Activated CD8-positive, alpha-beta T cell treated with anti-CD3 and anti-CD28 coated beads for 36 hours (primary cell): Measurements from ENCODE around the gene POU2F1. TPM values are rescaled to one million over a fixed set of nuclear protein-coding genes. Genes with fewer than 3 reads are reported as not detected.
A peak's percentile ranks its signal among the peaks of the same experiment; 100 is the strongest.

Experiments used
- ATAC-seq: fragments of 200-7000 bp; cut with Tn5 transposase; one replicate; pipeline ENCODE4 v1.10.0; 2021; ENCODE audit warnings: mild to moderate bottlenecking, moderate library complexity
- CTCF ChIA-PET: fragments of 350-600 bp; sonication (Branson Sonifier 250); formaldehyde crosslinking; loops from one replicate; lab custom pipeline; 2021; ENCODE audit warnings: antibody characterized with exemption; lab: Charles Lee
- POLR2A ChIA-PET: fragments of 350-600 bp; sonication (Branson Sonifier 250); formaldehyde crosslinking; loops from one replicate; lab custom pipeline; 2021; ENCODE audit warnings: antibody characterized with exemption; lab: Charles Lee
- DNase-seq: peaks from one replicate; pipeline ENCODE4 v3.0.0-alpha.2; 2020
- H3K27ac Mint-ChIP-seq: one replicate; pipeline ENCODE4 v1.8.0; 2021; ENCODE audit warnings: mild to moderate bottlenecking, mixed read lengths
- H3K27me3 Mint-ChIP-seq: one replicate; pipeline ENCODE4 v1.8.0; 2021; ENCODE audit warnings: mixed read lengths
- H3K36me3 Mint-ChIP-seq: one replicate; pipeline ENCODE4 v1.8.0; 2021; ENCODE audit warnings: low read depth, mixed read lengths
- H3K4me1 Mint-ChIP-seq: one replicate; pipeline ENCODE4 v1.8.0; 2021; ENCODE audit warnings: low read depth, mixed read lengths
- H3K4me3 Mint-ChIP-seq: one replicate; pipeline ENCODE4 v1.8.0; 2021; ENCODE audit warnings: mild to moderate bottlenecking, moderate library complexity, mixed read lengths
- H3K9me3 Mint-ChIP-seq: one replicate; pipeline ENCODE4 v1.8.0; 2021; ENCODE audit warnings: mixed read lengths
- CTCF ChIP-seq: fragments of 200-600 bp; IDR thresholded peaks from one replicate; pipeline ENCODE4 v1.8.0; 2022; ENCODE audit warnings: antibody characterized with exemption, mild to moderate bottlenecking
- intact Hi-C: fragments of 100-400 bp; cut with micrococcal nuclease; formaldehyde crosslinking; loops from one replicate; pipeline ENCODE4 v1.10.0; 2022
- total RNA-seq, 2 experiments: library from RNA; stranded (reverse); gene quantifications; one replicate each; pipeline ENCODE4 v1.2.3, GENCODE V29; 2021

Gene POU2F1
- total RNA-seq, 2 experiments from 2014 or later = 23.6 to 24.2 TPM

- no peak for TF ChIP-seq CTCF
- H3K27ac Mint-ChIP-seq = peak overlapping the region; percentile 91
- peaks cover 82% of the 10 kb centered on the region for H3K4me1 Mint-ChIP-seq
- POLR2A ChIA-PET = interaction anchor here (0.8 to 2.9 kb wide), 19 partner anchors 9 to 184 kb away, joined by 3 to 50 read pairs (median 6); partner anchors contain the start of gene CD247
- H3K9me3 Mint-ChIP-seq = no peaks in the 10 kb centered on the region
- H3K36me3 Mint-ChIP-seq = peaks cover 52% of the 10 kb centered on the region
- DNase-seq (no peak), ATAC-seq (no peak)
- CTCF ChIA-PET = interaction anchor here (0.9 to 2.8 kb wide), 12 partner anchors 9 to 224 kb away, joined by 3 to 24 read pairs (median 6); partner anchors contain the start of gene CD247
- H3K27me3 Mint-ChIP-seq = no peaks in the 10 kb centered on the region
- H3K4me3 Mint-ChIP-seq = peak overlapping the region; percentile 65
- intact Hi-C loops = no loop called here
Observed at GRCh38 chr1:167446966-167447365, 226.3 kb downstream of the POU2F1 start.

GRCh38 chr1:167447521-167448136 lies 226.9 kb downstream of the POU2F1 start:
- no peak for TF ChIP-seq CTCF
- peaks cover 82% of the 10 kb centered on the region for H3K4me1 Mint-ChIP-seq
- DNase-seq (peak; percentile 90), ATAC-seq (peak; percentile 82)
- peaks cover 53% of the 10 kb centered on the region for H3K36me3 Mint-ChIP-seq
- H3K27me3 Mint-ChIP-seq = no peaks in the 10 kb centered on the region
- intact Hi-C loops = no loop called here
- ChIA-PET CTCF (interaction anchor here (0.6 to 2.8 kb wide), 17 partner anchors 8 to 225 kb away, joined by 3 to 24 read pairs (median 4); partner anchors contain the start of gene CD247), POLR2A (interaction anchor here (0.7 to 2.9 kb wide), 24 partner anchors 9 to 229 kb away, joined by 3 to 50 read pairs (median 4); partner anchors contain the start of gene CD247)
- peak overlapping the region; percentile 91 for H3K27ac Mint-ChIP-seq
- H3K4me3 Mint-ChIP-seq = peak overlapping the region; percentile 65
- H3K9me3 Mint-ChIP-seq = no peaks in the 10 kb centered on the region

GRCh38 chr1:167450843-167451242 lies 230.2 kb downstream of the POU2F1 start:
- peaks cover 44% of the 10 kb centered on the region for H3K36me3 Mint-ChIP-seq
- DNase-seq (peak; percentile 44), ATAC-seq (no peak)
- H3K4me3 Mint-ChIP-seq = peak overlapping the region; percentile 64
- ChIA-PET CTCF (interaction anchor here (0.6 to 1.9 kb wide), 8 partner anchors 34 to 105 kb away, joined by 3 to 10 read pairs (median 4); no protein-coding TSS in a partner anchor), POLR2A (interaction anchor here (0.8 to 2.3 kb wide), 10 partner anchors 22 to 77 kb away, joined by 3 to 18 read pairs (median 5); partner anchors contain the start of gene CD247)
- no peaks in the 10 kb centered on the region for H3K27me3 Mint-ChIP-seq
- peaks cover 71% of the 10 kb centered on the region for H3K4me1 Mint-ChIP-seq
- intact Hi-C loops = loop anchor here (5.0 kb wide), 1 partner anchor 51 kb away; no protein-coding TSS in a partner anchor
- H3K27ac Mint-ChIP-seq = peak overlapping the region; percentile 93
- no peak for TF ChIP-seq CTCF
- H3K9me3 Mint-ChIP-seq = no peaks in the 10 kb centered on the region

- DNase-seq = no peak
- intact Hi-C loops = loop anchor here (5.0 kb wide), 1 partner anchor 50 kb away; no protein-coding TSS in a partner anchor
- Mint-ChIP-seq H3K4me3 (peak overlapping the region; percentile 36), H3K4me1 (peaks cover 71% of the 10 kb centered on the region), H3K27ac (peak overlapping the region; percentile 82), H3K27me3 (no peaks in the 10 kb centered on the region), H3K36me3 (peaks cover 38% of the 10 kb centered on the region), H3K9me3 (no peaks in the 10 kb centered on the region)
- ChIA-PET CTCF (interaction anchor here (1.1 to 5.2 kb wide), 4 partner anchors 10 to 185 kb away, joined by 3 to 29 read pairs (median 6); no protein-coding TSS in a partner anchor), POLR2A (interaction anchor here (0.6 to 5.7 kb wide), 5 partner anchors 21 to 75 kb away, joined by 3 to 85 read pairs (median 5); partner anchors contain the start of gene CD247)
- TF ChIP-seq CTCF = no peak
- ATAC-seq = no peak
Observed at GRCh38 chr1:167452483-167452882, 231.8 kb downstream of the POU2F1 start.
